Dendritic cell treated with granulocyte-macrophage colony-stimulating factor and Interleukin-4, amounts not matched to agents 40 ng/mL and 50 ng/mL, for 4 days (primary cell): Measurements from ENCODE around the gene OSBPL3.
"Not testable (repeated sequence)": the region's sequence is repeated elsewhere in the genome, so short reads cannot be mapped to it uniquely, and the experiment has no call there.

Experiments used
- H3K27ac Mint-ChIP-seq: one replicate; pipeline ENCODE4 v1.8.0; 2022; ENCODE audit warnings: mild to moderate bottlenecking, mixed read lengths
- H3K27me3 Mint-ChIP-seq: one replicate; pipeline ENCODE4 v1.8.0; 2022; ENCODE audit warnings: mild to moderate bottlenecking, mixed read lengths
- H3K36me3 Mint-ChIP-seq: one replicate; pipeline ENCODE4 v1.8.0; 2022; ENCODE audit warnings: low read depth, mixed read lengths
- H3K4me1 Mint-ChIP-seq: one replicate; pipeline ENCODE4 v1.8.0; 2022; ENCODE audit warnings: low read depth, mixed read lengths
- H3K4me3 Mint-ChIP-seq: one replicate; pipeline ENCODE4 v1.8.0; 2022; ENCODE audit warnings: mild to moderate bottlenecking, moderate library complexity, mixed read lengths
- H3K9me3 Mint-ChIP-seq: one replicate; pipeline ENCODE4 v1.8.0; 2022; ENCODE audit warnings: mixed read lengths
- intact Hi-C: fragments of 100-400 bp; cut with micrococcal nuclease; formaldehyde crosslinking; loops from one replicate; pipeline ENCODE4 v1.15.0; 2022

OSBPL3 gene

GRCh38 chr7:24795407-24795767 lies 184.6 kb downstream of the OSBPL3 start:
- intact Hi-C loops, result no loop called here
- H3K27ac Mint-ChIP-seq, result no peak overlapping the region
- peaks cover 70% of the 10 kb centered on the region for H3K36me3 Mint-ChIP-seq
- H3K27me3 Mint-ChIP-seq, result no peaks in the 10 kb centered on the region
- no peaks in the 10 kb centered on the region for H3K9me3 Mint-ChIP-seq
- no peak overlapping the region for H3K4me3 Mint-ChIP-seq
- peaks cover 13% of the 10 kb centered on the region for H3K4me1 Mint-ChIP-seq

DNA sequence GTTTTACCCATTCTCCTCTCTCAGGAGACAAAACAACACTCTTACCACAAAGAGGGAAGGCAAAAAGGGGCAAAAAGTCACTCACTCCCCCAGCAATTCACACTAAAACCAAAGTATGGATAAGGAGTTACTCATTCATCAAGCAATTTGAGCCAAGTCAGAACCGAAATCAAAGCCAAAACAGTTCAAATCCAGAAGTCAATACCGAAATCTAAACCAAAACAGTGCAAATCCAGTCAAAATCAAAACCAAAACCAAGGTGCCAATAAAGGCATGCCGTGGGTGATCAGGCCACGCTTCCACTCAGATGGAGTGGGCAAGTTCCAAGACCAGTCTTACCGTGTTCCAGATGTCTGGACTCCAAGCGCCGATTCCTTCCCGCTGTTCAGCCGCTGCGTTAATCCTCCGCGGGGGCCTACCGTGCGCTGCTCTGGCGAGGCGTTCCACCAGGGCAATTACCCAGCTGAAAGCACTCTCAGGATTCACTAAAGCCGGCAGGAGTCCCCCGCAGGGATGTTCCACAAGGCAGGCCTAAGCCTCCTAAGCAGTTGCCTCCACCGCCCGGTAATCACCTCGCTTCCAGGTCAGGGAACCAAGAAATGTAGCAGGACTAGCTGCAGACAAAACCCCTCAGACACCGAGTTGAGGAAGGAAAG lies 185.1 kb downstream of the OSBPL3 start:
- H3K9me3 Mint-ChIP-seq, H3K4me3 Mint-ChIP-seq, H3K27ac Mint-ChIP-seq, H3K27me3 Mint-ChIP-seq, intact Hi-C loops: not testable (repeated sequence)
- H3K36me3 Mint-ChIP-seq, result peaks cover 66% of the 10 kb centered on the region
- peaks cover 13% of the 10 kb centered on the region for H3K4me1 Mint-ChIP-seq

- Mint-ChIP-seq H3K27me3 (no peaks in the 10 kb centered on the region), H3K27ac (peak overlapping the region; percentile 37), H3K4me3 (no peak overlapping the region), H3K4me1 (peaks cover 13% of the 10 kb centered on the region), H3K36me3 (peaks cover 64% of the 10 kb centered on the region), H3K9me3 (peaks cover 9% of the 10 kb centered on the region)
- intact Hi-C loops, result no loop called here
Measured at GRCh38 chr7:24793982-24794648, 185.9 kb downstream of the OSBPL3 start.

GRCh38 chr7:24788961-24789576 lies 190.9 kb downstream of the OSBPL3 start:
- peaks cover 12% of the 10 kb centered on the region for H3K9me3 Mint-ChIP-seq
- intact Hi-C loops, result no loop called here
- no peaks in the 10 kb centered on the region for H3K27me3 Mint-ChIP-seq
- H3K36me3 Mint-ChIP-seq, result peaks cover 20% of the 10 kb centered on the region
- peaks cover 31% of the 10 kb centered on the region for H3K4me1 Mint-ChIP-seq
- no peak overlapping the region for H3K27ac Mint-ChIP-seq
- H3K4me3 Mint-ChIP-seq, result no peak overlapping the region

DNA sequence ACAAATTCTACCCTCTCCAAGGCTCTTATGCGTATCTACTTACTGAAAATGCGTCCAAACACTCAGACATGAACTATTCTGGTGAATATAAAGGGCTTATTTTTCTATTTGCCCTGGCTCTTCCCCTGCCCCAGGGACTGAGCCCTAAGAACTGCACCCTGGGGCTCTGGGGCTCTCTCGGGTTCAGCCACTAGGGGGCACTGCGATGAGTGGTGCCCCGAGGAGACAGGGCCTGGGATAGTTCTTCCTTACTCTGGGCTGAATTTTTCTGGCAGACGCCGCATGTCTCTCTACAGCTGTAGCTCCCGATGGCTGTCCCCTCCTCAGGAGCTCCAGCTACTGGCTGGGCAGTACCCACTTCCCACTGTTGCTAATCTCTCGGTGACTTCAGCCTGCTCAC lies 191.9 kb downstream of the OSBPL3 start:
- Mint-ChIP-seq H3K4me3 (no peak overlapping the region), H3K9me3 (peaks cover 21% of the 10 kb centered on the region), H3K36me3 (peaks cover 30% of the 10 kb centered on the region), H3K27me3 (no peaks in the 10 kb centered on the region), H3K4me1 (peaks cover 34% of the 10 kb centered on the region), H3K27ac (no peak overlapping the region)
- intact Hi-C loops, result no loop called here

DNA sequence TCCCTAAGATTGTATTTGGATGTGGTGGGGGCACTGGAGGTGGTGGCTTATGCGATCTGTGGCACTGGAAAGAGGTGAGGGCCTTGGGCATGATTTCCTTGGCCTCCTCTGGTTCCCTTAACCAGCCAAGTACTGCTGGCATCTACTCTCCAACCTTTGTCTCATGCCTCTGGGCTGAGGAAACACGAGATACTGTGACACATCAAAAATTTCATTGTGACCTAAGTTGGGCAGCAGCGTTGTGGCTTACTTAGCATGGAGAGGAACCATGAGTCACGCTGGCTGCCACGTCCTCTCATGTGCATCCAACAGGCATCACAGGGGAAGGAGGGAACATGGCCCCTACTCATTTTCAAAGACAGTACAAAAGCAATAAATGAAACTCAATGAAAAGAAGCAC lies 193.0 kb downstream of the OSBPL3 start:
- H3K4me1 Mint-ChIP-seq, result peaks cover 34% of the 10 kb centered on the region
- H3K27me3 Mint-ChIP-seq, result no peaks in the 10 kb centered on the region
- intact Hi-C loops, result no loop called here
- H3K36me3 Mint-ChIP-seq, result peaks cover 22% of the 10 kb centered on the region
- H3K27ac Mint-ChIP-seq, result peak overlapping the region; percentile 82
- H3K9me3 Mint-ChIP-seq, result peaks cover 21% of the 10 kb centered on the region
- no peak overlapping the region for H3K4me3 Mint-ChIP-seq

GRCh38 chr7:24786306-24786705 lies 193.7 kb downstream of the OSBPL3 start:
- Mint-ChIP-seq H3K27me3 (no peaks in the 10 kb centered on the region), H3K4me3 (no peak overlapping the region), H3K4me1 (peaks cover 37% of the 10 kb centered on the region), H3K36me3 (peaks cover 17% of the 10 kb centered on the region), H3K27ac (peak overlapping the region; percentile 82), H3K9me3 (peaks cover 21% of the 10 kb centered on the region)
- intact Hi-C loops, result no loop called here

DNA sequence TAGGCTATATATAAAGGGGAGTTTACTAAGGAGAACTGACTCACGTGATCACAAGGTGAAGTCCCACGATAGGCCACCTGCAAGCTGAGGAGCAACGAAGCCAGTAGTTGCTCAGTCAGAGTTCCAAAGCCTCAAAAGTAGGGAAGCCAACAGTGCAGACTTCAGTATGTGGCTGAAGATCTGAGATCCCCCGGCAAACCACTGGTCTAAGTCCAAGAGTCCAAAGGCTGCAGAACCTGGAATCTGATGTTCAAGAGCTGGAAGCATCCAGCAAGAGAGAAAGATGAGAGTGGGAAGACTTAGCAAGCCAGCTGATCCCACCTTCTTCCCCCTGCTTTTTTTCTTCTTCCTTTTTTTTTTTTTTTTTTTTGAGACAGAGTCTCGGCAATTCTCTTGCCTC lies 195.7 kb downstream of the OSBPL3 start:
- Mint-ChIP-seq H3K27ac (no peak overlapping the region), H3K4me1 (peaks cover 56% of the 10 kb centered on the region), H3K36me3 (peaks cover 16% of the 10 kb centered on the region), H3K4me3 (no peak overlapping the region), H3K9me3 (peaks cover 15% of the 10 kb centered on the region), H3K27me3 (no peaks in the 10 kb centered on the region)
- intact Hi-C loops, result no loop called here

- Mint-ChIP-seq H3K4me1 (peaks cover 61% of the 10 kb centered on the region), H3K27ac (no peak overlapping the region), H3K9me3 (peaks cover 10% of the 10 kb centered on the region), H3K27me3 (no peaks in the 10 kb centered on the region), H3K36me3 (peaks cover 16% of the 10 kb centered on the region), H3K4me3 (no peak overlapping the region)
- intact Hi-C loops, result no loop called here
Measured at GRCh38 chr7:24783698-24784097, 196.3 kb downstream of the OSBPL3 start.

DNA sequence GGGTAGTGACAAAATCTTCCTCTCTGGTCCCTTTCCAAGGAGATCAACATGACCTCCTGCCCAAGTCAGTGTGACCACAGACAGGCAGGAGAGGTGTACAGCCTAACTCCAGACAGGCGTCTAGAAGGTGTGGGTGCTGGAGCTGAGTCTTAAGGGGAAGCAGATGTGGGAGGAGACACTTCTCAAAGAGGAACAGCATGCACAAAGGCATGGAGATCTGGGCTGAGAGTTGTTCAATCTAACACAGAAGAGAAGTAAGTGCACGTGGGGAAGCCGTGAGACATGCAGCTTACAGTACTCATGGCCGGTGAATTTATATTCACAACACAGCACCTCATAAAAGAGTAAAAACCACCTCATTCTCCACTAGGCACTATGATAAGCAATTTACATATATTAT lies 198.9 kb downstream of the OSBPL3 start:
- peaks cover 59% of the 10 kb centered on the region for H3K4me1 Mint-ChIP-seq
- no peak overlapping the region for H3K4me3 Mint-ChIP-seq
- peaks cover 16% of the 10 kb centered on the region for H3K36me3 Mint-ChIP-seq
- intact Hi-C loops, result no loop called here
- no peak overlapping the region for H3K27ac Mint-ChIP-seq
- H3K9me3 Mint-ChIP-seq, result peaks cover 10% of the 10 kb centered on the region
- H3K27me3 Mint-ChIP-seq, result no peaks in the 10 kb centered on the region

DNA sequence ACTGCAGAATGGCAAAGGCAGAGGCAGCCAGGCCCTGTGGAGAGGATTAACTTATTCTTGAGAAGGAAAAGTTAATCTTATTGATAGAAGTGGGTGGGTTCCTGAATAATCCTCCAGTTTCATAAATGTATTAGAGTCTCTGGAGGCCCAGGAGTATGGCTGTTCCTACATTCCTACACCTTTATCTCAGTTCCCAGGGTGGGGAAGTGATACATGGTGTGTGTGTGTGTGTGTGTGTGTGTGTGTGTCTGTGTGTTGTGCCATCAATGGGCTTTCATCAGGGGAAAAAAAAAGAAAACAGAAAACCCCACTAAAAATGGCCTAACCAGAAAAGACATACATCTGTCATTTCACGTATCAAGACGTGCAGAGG lies 200.7 kb downstream of the OSBPL3 start:
- Mint-ChIP-seq H3K27ac (peak overlapping the region; percentile 29), H3K4me1 (peaks cover 54% of the 10 kb centered on the region), H3K4me3 (no peak overlapping the region), H3K9me3 (peaks cover 10% of the 10 kb centered on the region), H3K27me3 (no peaks in the 10 kb centered on the region), H3K36me3 (peaks cover 16% of the 10 kb centered on the region)
- intact Hi-C loops, result no loop called here

DNA sequence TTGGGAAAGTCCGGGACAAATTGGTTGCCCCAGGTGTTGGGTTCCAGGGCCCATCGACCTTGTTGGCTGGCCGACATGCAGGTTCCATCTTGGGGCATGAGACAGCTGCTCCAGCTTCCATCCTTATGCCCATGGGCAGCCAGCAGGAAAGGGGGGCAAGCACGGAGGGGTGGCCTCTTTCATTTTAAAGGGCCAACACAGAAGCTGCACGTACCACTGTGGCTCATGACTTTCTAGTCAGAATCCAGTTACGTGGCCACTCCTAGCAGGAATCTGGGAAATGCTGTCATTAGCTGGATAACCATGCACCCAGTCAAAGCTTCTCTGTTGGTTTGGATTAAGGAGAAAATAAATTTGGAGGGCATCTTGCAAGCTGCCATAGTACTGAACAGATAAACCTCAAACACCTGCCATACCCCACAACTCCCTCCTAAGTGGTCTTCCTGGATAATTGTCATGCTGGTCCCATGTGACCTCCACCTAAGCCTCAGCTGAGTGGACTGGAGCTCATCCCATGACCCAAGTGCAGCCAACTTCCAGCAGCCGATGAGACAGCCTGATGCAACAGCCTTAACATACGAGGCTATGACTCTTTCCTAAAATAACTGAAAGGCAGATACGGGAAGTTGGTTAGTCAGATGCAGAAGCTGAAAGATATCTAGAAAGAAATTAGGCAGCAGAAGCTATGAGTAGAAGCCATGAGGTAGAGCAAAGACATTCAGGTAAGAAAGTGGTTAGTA lies 201.3 kb downstream of the OSBPL3 start:
- no peaks in the 10 kb centered on the region for H3K27me3 Mint-ChIP-seq
- H3K9me3 Mint-ChIP-seq, result peaks cover 5% of the 10 kb centered on the region
- peak overlapping the region; percentile 29 for H3K27ac Mint-ChIP-seq
- no peak overlapping the region for H3K4me3 Mint-ChIP-seq
- intact Hi-C loops, result no loop called here
- H3K4me1 Mint-ChIP-seq, result peaks cover 48% of the 10 kb centered on the region
- H3K36me3 Mint-ChIP-seq, result peaks cover 10% of the 10 kb centered on the region

DNA sequence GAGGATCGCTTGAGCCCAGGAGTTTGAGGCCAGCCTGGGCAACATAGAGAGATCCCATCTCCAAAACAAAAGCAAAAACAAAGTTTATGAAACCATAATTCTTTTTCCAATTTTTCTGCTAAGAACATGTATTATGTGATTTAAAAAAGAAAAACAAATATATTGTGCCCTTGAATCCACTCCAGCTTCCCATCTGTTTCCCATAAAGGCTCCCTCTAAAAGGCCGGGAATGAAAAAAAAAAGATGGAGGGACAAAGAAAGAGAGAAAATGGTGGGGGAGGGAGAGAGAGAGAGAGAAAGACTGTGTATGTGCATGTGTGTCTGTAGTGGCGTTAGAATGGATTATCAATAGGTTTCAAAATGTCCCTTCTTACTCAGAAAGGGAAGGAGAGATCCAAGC lies 202.2 kb downstream of the OSBPL3 start:
- peaks cover 5% of the 10 kb centered on the region for H3K36me3 Mint-ChIP-seq
- intact Hi-C loops, result no loop called here
- H3K4me3 Mint-ChIP-seq, result no peak overlapping the region
- peak overlapping the region; percentile 29 for H3K27ac Mint-ChIP-seq
- no peaks in the 10 kb centered on the region for H3K27me3 Mint-ChIP-seq
- H3K4me1 Mint-ChIP-seq, result peaks cover 45% of the 10 kb centered on the region
- H3K9me3 Mint-ChIP-seq, result no peaks in the 10 kb centered on the region

DNA sequence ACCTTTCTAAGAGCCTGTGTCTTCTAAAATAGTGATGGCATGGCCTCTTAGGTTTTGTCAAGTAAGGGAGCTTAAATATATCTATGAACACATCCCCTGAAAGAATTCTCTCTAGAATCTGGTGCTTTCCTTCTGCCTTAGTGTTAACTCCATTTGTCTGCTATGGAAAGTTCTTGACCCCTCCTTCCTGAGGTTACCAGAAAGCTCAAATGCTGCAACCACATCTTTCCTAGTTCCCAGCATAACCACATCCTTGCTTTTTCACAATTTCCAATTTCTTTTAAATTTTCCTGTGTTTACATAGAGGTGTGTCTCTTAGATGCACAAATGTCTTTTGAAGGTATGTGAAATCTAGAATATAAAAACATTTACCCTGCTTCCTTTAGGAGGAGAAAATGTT lies 206.3 kb downstream of the OSBPL3 start:
- H3K27me3 Mint-ChIP-seq, result peaks cover 1% of the 10 kb centered on the region
- H3K4me1 Mint-ChIP-seq, result peaks cover 23% of the 10 kb centered on the region
- H3K9me3 Mint-ChIP-seq, result no peaks in the 10 kb centered on the region
- intact Hi-C loops, result no loop called here
- H3K4me3 Mint-ChIP-seq, result no peak overlapping the region
- no peak overlapping the region for H3K27ac Mint-ChIP-seq
- no peaks in the 10 kb centered on the region for H3K36me3 Mint-ChIP-seq
